Breast epithelium (tissue), 4 donors: ENCODE data around the gene CTAG1A. TPM values are rescaled to one million over a fixed set of nuclear protein-coding genes. Genes with fewer than 3 reads are reported as not detected.
A peak's percentile ranks its signal among the peaks of the same experiment; 100 is the strongest.

Source experiments
- DNase-seq, 2 donors: peaks; one replicate each; pipeline ENCODE4 v3.0.0-alpha.2; 2019; ENCODE audit warnings: low spot score in 2 of 2
- H3K27ac ChIP-seq, 2 donors: fragments of 200-600 bp; sonication (generic) in 1 of 2; one replicate each; pipeline ENCODE4 v1.5.1; 2016 to 2019; ENCODE audit warnings: mild to moderate bottlenecking in 1 of 2
- H3K27me3 ChIP-seq, 2 donors: fragments of 200-600 bp; sonication (generic) in 1 of 2; one replicate each; pipeline versions ENCODE4 v1.5.1 to v1.6.0; 2017 to 2019; ENCODE audit warnings: control low read depth in 1 of 2, mild to moderate bottlenecking in 1 of 2
- H3K36me3 ChIP-seq: fragments of 200-600 bp; one replicate; pipeline ENCODE4 v1.5.1; 2019
- H3K4me1 ChIP-seq, 2 donors: fragments of 200-600 bp; sonication (generic); one replicate each; pipeline ENCODE4 v1.5.1; 2016 to 2019; ENCODE audit warnings: control low read depth in 1 of 2
- H3K4me3 ChIP-seq, 3 donors: fragments of 200-600 bp; sonication (generic); 1 replicate in 2 of 3; 2 replicates in 1 of 3; pipeline ENCODE4 v1.5.1; 2016 to 2019; ENCODE audit warnings: mild to moderate bottlenecking in 3 of 3, moderate library complexity in 2 of 3
- H3K9me3 ChIP-seq, 2 donors: fragments of 200-600 bp; sonication (generic) in 1 of 2; one replicate each; pipeline ENCODE4 v1.5.1; 2016 to 2019; ENCODE audit warnings: control low read depth in 1 of 2
- POLR2A ChIP-seq: fragments of 450-650 bp; IDR thresholded peaks from one replicate; pipeline ENCODE4 v1.6.1; 2016; ENCODE audit warnings: antibody characterized with exemption, mild to moderate bottlenecking, moderate library complexity
- POLR2AphosphoS5 ChIP-seq, 3 donors: sonication (generic); formaldehyde crosslinking; IDR thresholded peaks; one replicate each; pipeline ENCODE4 v1.6.1; 2017; ENCODE audit warnings: antibody characterized with exemption in 3 of 3
- intact Hi-C: fragments of 100-400 bp; cut with DNase I; formaldehyde crosslinking; loops from one replicate; pipeline ENCODE4 v1.15.1; 2023; ENCODE audit warnings: low total_unique reads
- total RNA-seq, 3 donors: library from RNA; depleted of rRNA; stranded (reverse); fragments of >200 nt; gene quantifications; one replicate each; pipeline ENCODE4 v1.1.0, GENCODE V29; 2016
- TF ChIP-seq, protein P1 (sequence below), 3 donors: fragments of 450-650 bp; IDR thresholded peaks; one replicate each; pipeline ENCODE4 v1.5.1; 2016 to 2017; ENCODE audit warnings: antibody characterized with exemption in 3 of 3, mild to moderate bottlenecking in 3 of 3, moderate library complexity in 3 of 3

The CTAG1A gene
- total RNA-seq, 3 donors from 2014 or later, result 2.3 TPM; not detected in 2

DNA sequence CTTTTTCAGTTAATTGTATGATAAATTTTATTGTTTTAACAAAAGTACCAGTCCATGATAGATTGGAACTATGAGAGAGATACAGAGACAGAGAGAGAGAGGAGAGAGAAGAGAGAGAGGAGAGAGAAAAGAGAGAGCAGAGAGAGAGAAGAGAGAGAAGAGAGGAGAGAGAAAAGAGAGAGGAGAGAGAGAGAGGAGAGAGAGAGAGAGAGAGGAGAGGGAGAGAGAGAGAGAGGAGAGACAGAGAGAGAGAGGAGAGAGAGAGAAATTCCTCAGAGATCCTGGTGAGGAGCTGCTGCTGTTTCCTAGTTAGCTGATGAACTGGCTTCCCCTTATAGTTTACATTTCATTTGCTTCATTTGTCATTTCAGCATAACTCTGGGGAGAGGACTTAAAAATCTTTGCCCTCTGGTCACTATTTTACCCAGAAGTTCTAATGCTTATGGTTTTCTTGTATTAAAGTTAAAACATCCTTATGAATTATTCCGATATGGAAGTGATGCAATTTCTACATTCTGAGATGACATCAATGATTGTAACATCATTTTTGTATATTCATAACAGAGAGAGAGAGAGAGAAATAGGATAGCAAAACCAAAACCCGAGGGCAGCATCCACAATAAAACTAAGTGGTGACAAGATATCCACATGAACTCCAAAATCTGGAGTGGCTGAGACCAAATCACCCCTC is 10.8 kb downstream of the CTAG1A start:
- TF ChIP-seq, protein P1, sequence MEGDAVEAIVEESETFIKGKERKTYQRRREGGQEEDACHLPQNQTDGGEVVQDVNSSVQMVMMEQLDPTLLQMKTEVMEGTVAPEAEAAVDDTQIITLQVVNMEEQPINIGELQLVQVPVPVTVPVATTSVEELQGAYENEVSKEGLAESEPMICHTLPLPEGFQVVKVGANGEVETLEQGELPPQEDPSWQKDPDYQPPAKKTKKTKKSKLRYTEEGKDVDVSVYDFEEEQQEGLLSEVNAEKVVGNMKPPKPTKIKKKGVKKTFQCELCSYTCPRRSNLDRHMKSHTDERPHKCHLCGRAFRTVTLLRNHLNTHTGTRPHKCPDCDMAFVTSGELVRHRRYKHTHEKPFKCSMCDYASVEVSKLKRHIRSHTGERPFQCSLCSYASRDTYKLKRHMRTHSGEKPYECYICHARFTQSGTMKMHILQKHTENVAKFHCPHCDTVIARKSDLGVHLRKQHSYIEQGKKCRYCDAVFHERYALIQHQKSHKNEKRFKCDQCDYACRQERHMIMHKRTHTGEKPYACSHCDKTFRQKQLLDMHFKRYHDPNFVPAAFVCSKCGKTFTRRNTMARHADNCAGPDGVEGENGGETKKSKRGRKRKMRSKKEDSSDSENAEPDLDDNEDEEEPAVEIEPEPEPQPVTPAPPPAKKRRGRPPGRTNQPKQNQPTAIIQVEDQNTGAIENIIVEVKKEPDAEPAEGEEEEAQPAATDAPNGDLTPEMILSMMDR (IDR thresholded peaks at IDR 0.05), result no peak
- TF ChIP-seq POLR2A (no peak), POLR2AphosphoS5 (IDR thresholded peaks at IDR 0.05) (no peak)
- Histone ChIP-seq H3K27ac (peak overlapping the region in 1 of 2 donors; percentile 38), H3K9me3 (peaks cover 0 to 8% of the 10 kb centered on the region in 2 donors), H3K27me3 (peaks cover 0 to 37% of the 10 kb centered on the region in 2 donors), H3K4me1 (no peaks in the 10 kb centered on the region), H3K4me3 (no peak overlapping the region), H3K36me3 (no peaks in the 10 kb centered on the region)
- intact Hi-C loops, result no loop called here
- no peak for DNase-seq

DNA sequence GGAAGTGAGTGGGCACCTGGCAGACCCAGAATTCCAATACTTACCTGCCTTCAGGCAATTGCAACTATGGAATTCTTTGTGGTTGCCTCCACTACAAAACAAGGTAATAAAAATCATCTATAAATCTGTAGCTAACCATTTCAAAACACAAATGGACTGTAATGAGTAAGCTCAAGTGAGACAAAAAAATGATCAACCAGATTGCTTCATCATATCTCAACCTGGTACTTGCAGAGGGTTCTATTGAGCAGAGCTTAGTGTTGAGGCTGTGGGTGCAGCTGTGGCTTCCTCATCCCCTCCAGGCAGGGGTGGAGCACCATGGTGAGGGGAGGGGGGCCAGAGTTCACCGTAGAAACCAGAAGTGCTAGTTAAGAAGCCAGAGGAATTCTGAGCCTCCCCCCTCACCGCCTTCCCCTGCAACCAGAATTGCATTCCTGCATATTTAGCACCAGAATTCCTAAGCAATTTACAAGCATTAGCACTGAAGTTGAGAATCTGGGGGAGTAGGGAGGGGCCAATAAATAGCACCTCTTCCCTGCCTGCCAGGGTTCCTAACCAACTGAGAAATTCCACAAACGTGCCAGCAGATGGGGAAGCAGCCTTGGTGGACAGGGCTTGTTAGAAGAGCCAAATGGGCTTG is 11.5 kb downstream of the CTAG1A start:
- Histone ChIP-seq H3K9me3 (peaks cover 0 to 8% of the 10 kb centered on the region in 2 donors), H3K27me3 (peaks cover 0 to 37% of the 10 kb centered on the region in 2 donors), H3K4me1 (no peaks in the 10 kb centered on the region), H3K27ac (peak overlapping the region in 1 of 2 donors; percentile 38), H3K36me3 (no peaks in the 10 kb centered on the region), H3K4me3 (no peak overlapping the region)
- intact Hi-C loops, result no loop called here
- TF ChIP-seq POLR2AphosphoS5 (IDR thresholded peaks at IDR 0.05) (peak in 1 of 3 donors; percentile 5), POLR2A (no peak)
- TF ChIP-seq, protein P1 (IDR thresholded peaks at IDR 0.05), result no peak
- peak in 1 of 2 donors; percentile 70 for DNase-seq

DNA sequence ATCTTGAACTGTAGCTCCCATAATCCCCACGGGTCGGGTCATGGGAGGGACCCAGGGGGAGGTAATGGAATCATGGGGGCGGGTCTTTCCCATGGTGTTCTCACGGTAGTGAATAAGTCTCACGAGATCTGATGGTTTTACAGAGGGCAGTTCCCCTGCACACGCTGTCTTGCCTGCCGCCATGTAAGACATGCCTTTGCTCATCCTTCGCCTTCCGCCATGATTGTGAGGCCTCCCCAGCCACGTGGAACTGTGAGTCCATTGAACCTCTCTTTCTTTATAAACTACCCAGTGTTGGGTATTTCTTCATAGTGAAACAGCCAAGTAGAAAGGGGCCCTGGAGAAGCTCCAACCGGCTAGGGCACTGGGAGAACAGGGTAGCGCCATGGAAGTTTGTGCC is 12.3 kb downstream of the CTAG1A start:
- no peak overlapping the region for H3K27ac ChIP-seq
- no peaks in the 10 kb centered on the region for H3K36me3 ChIP-seq
- peak in 1 of 2 donors; percentile 13 for DNase-seq
- no peak overlapping the region for H3K4me3 ChIP-seq
- H3K9me3 ChIP-seq, result peaks cover 0 to 3% of the 10 kb centered on the region in 2 donors
- H3K4me1 ChIP-seq, result no peaks in the 10 kb centered on the region
- intact Hi-C loops, result no loop called here
- no peak for TF ChIP-seq POLR2A
- TF ChIP-seq, protein P1 (IDR thresholded peaks at IDR 0.05), result no peak
- TF ChIP-seq POLR2AphosphoS5 (IDR thresholded peaks at IDR 0.05), result no peak
- H3K27me3 ChIP-seq, result peaks cover 0 to 43% of the 10 kb centered on the region in 2 donors

GRCh38 chrX:154598656-154599055 is 13.7 kb downstream of the CTAG1A start:
- Histone ChIP-seq H3K36me3 (no peaks in the 10 kb centered on the region), H3K27ac (no peak overlapping the region), H3K9me3 (no peaks in the 10 kb centered on the region), H3K4me3 (no peak overlapping the region), H3K27me3 (peaks cover 0 to 43% of the 10 kb centered on the region in 2 donors), H3K4me1 (no peaks in the 10 kb centered on the region)
- no peak for TF ChIP-seq POLR2AphosphoS5 (IDR thresholded peaks at IDR 0.05)
- TF ChIP-seq POLR2A, result no peak
- TF ChIP-seq, protein P1 (IDR thresholded peaks at IDR 0.05), result no peak
- intact Hi-C loops, result no loop called here
- peak in 1 of 2 donors; percentile 5 for DNase-seq

GRCh38 chrX:154599531-154599930 is 14.6 kb downstream of the CTAG1A start:
- Histone ChIP-seq H3K9me3 (no peaks in the 10 kb centered on the region), H3K36me3 (no peaks in the 10 kb centered on the region), H3K4me3 (no peak overlapping the region), H3K27ac (no peak overlapping the region), H3K4me1 (no peaks in the 10 kb centered on the region), H3K27me3 (peaks cover 0 to 40% of the 10 kb centered on the region in 2 donors)
- TF ChIP-seq POLR2AphosphoS5 (IDR thresholded peaks at IDR 0.05), result no peak
- TF ChIP-seq POLR2A, result no peak
- TF ChIP-seq, protein P1 (IDR thresholded peaks at IDR 0.05), result no peak
- peak in 1 of 2 donors; percentile 11 for DNase-seq
- intact Hi-C loops, result no loop called here
